Measurements from ENCODE around the gene PLCL2.
A peak's percentile ranks its signal among the peaks of the same experiment; 100 is the strongest.

The PLCL2 gene

GRCh38 chr3:16909802-16910201, 25.0 kb downstream of the PLCL2 start:
- no peak for DNase-seq (ENCODE audit: insufficient read length)
- TF ChIP-seq POLR2AphosphoS5 (IDR thresholded peaks at IDR 0.05; ENCODE audit: low read depth, low read length) (no peak), POLR2A (IDR thresholded peaks at IDR 0.05; ENCODE audit: low read depth, low read length) (no peak), TAF1 (IDR thresholded peaks at IDR 0.05; ENCODE audit: borderline replicate concordance, low read depth, low read length) (no peak)
- FAIRE-seq, result peak; percentile 5

GRCh38 chr3:16910207-16910606, 25.5 kb downstream of the PLCL2 start:
- TF ChIP-seq POLR2A (IDR thresholded peaks at IDR 0.05; ENCODE audit: low read depth, low read length), result no peak
- no peak for TF ChIP-seq POLR2AphosphoS5 (IDR thresholded peaks at IDR 0.05; ENCODE audit: low read depth, low read length)
- TF ChIP-seq TAF1 (IDR thresholded peaks at IDR 0.05; ENCODE audit: borderline replicate concordance, low read depth, low read length), result no peak
- no peak for DNase-seq (ENCODE audit: insufficient read length)
- FAIRE-seq, result no peak

DNA sequence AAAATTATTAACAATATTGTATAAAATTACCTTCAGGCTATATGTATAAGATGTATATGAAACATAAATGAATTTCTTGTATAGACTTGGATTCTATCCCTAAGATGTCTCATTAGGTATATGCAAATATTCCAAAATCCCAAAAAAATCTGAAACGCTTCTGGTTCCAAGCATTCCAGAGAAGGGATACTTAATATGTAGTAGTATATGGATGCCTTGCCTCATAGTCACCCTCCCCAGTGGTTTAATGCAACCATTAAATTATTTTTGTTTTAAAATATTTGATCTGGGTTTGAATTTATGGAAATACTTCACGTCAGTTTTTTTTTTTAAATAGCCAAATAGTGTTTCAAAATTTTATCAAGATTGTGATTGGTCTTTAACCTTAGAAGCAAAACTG, 27.2 kb downstream of the PLCL2 start:
- DNase-seq (ENCODE audit: insufficient read length) (no peak), FAIRE-seq (no peak)
- TF ChIP-seq TAF1 (IDR thresholded peaks at IDR 0.05; ENCODE audit: borderline replicate concordance, low read depth, low read length) (no peak), POLR2AphosphoS5 (IDR thresholded peaks at IDR 0.05; ENCODE audit: low read depth, low read length) (no peak), POLR2A (IDR thresholded peaks at IDR 0.05; ENCODE audit: low read depth, low read length) (no peak)

GRCh38 chr3:16912400-16913263, 27.9 kb downstream of the PLCL2 start:
- DNase-seq (ENCODE audit: insufficient read length) (no peak), FAIRE-seq (peak; percentile 93)
- no peak for TF ChIP-seq TAF1 (IDR thresholded peaks at IDR 0.05; ENCODE audit: borderline replicate concordance, low read depth, low read length)
- no peak for TF ChIP-seq POLR2AphosphoS5 (IDR thresholded peaks at IDR 0.05; ENCODE audit: low read depth, low read length)
- TF ChIP-seq POLR2A (IDR thresholded peaks at IDR 0.05; ENCODE audit: low read depth, low read length), result 0 out of 2 replicates have a peak, but pooled peaks have one; percentile 18

- TF ChIP-seq TAF1 (IDR thresholded peaks at IDR 0.05; ENCODE audit: borderline replicate concordance, low read depth, low read length) (no peak), POLR2AphosphoS5 (IDR thresholded peaks at IDR 0.05; ENCODE audit: low read depth, low read length) (no peak), POLR2A (IDR thresholded peaks at IDR 0.05; ENCODE audit: low read depth, low read length) (no peak)
- DNase-seq (ENCODE audit: insufficient read length) (no peak), FAIRE-seq (no peak)
Observed at GRCh38 chr3:16913264-16913580, 28.5 kb downstream of the PLCL2 start.

GRCh38 chr3:16916840-16917239, 32.1 kb downstream of the PLCL2 start:
- peak; percentile 86 for FAIRE-seq
- DNase-seq (ENCODE audit: insufficient read length), result no peak
- TF ChIP-seq TAF1 (IDR thresholded peaks at IDR 0.05; ENCODE audit: borderline replicate concordance, low read depth, low read length) (no peak), POLR2AphosphoS5 (IDR thresholded peaks at IDR 0.05; ENCODE audit: low read depth, low read length) (no peak), POLR2A (IDR thresholded peaks at IDR 0.05; ENCODE audit: low read depth, low read length) (no peak)

GRCh38 chr3:16917256-16917935, 32.6 kb downstream of the PLCL2 start:
- DNase-seq (ENCODE audit: insufficient read length), result no peak
- FAIRE-seq, result no peak
- TF ChIP-seq POLR2AphosphoS5 (IDR thresholded peaks at IDR 0.05; ENCODE audit: low read depth, low read length) (no peak), POLR2A (IDR thresholded peaks at IDR 0.05; ENCODE audit: low read depth, low read length) (no peak), TAF1 (IDR thresholded peaks at IDR 0.05; ENCODE audit: borderline replicate concordance, low read depth, low read length) (no peak)

DNA sequence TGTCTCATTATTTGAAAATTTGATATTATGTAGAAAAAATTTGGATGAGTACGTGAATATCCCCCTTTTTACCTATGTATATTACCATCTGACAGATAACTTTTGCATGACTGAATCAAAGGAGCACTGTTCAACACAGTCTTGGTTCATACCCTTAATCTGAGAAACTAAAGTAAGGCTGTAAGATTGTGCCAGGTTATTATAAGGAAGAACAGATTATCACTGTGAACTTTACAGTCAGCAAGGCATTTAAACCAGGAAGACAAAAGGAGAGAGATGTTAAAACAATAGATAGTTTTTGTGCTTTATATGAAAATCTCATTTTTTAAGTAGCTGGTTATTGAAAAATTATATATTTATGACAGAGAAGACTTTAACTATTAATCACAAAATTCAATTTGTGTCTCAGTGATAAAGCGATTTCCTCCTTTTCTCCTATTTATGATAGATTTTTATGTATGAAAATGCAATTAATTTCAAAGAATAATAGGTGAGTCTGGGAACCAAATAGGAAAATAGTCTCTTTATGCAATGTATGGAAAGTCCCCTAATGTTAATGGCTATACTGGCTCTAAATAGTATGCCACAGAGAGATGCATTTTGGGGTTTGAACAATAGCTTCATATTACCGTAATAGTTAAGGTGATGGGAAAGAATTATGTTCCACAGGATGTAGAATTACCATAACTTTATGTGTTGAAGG, 33.4 kb downstream of the PLCL2 start:
- TF ChIP-seq POLR2A (IDR thresholded peaks at IDR 0.05; ENCODE audit: low read depth, low read length) (no peak), POLR2AphosphoS5 (IDR thresholded peaks at IDR 0.05; ENCODE audit: low read depth, low read length) (no peak)
- peak; percentile 83 for FAIRE-seq
- DNase-seq (ENCODE audit: insufficient read length), result no peak

GRCh38 chr3:16918683-16919025, 33.9 kb downstream of the PLCL2 start:
- DNase-seq (ENCODE audit: insufficient read length) (no peak), FAIRE-seq (no peak)
- TF ChIP-seq POLR2AphosphoS5 (IDR thresholded peaks at IDR 0.05; ENCODE audit: low read depth, low read length), result no peak
- TF ChIP-seq POLR2A (IDR thresholded peaks at IDR 0.05; ENCODE audit: low read depth, low read length), result no peak
- TF ChIP-seq TAF1 (IDR thresholded peaks at IDR 0.05; ENCODE audit: borderline replicate concordance, low read depth, low read length), result no peak

DNA sequence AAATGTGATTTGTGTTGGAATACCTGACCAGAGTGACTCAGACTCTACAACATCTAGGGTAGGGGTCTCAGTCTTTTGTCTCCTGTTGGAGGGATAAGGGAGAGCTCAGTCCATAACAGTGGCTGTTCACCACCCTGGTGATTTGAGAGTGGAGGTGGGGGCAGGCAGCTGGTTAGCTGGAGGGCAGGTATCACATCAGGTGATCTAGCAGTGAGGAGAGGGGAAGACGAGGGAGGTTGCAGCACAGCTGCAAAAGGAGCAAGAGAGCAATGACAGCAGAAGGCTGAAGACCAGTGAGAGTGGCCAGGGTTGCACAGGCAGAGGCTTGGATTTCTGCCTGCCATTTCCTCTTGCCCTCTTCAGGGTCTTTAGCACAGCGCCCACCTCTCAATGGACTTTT, 38.4 kb downstream of the PLCL2 start:
- DNase-seq (ENCODE audit: insufficient read length) (no peak), FAIRE-seq (no peak)
- no peak for TF ChIP-seq TAF1 (IDR thresholded peaks at IDR 0.05; ENCODE audit: borderline replicate concordance, low read depth, low read length)
- no peak for TF ChIP-seq POLR2AphosphoS5 (IDR thresholded peaks at IDR 0.05; ENCODE audit: low read depth, low read length)
- no peak for TF ChIP-seq POLR2A (IDR thresholded peaks at IDR 0.05; ENCODE audit: low read depth, low read length)

GRCh38 chr3:16927485-16927884, 42.7 kb downstream of the PLCL2 start:
- no peak for TF ChIP-seq POLR2A (IDR thresholded peaks at IDR 0.05; ENCODE audit: low read depth, low read length)
- no peak for TF ChIP-seq TAF1 (IDR thresholded peaks at IDR 0.05; ENCODE audit: borderline replicate concordance, low read depth, low read length)
- TF ChIP-seq POLR2AphosphoS5 (IDR thresholded peaks at IDR 0.05; ENCODE audit: low read depth, low read length), result no peak
- FAIRE-seq (peak; percentile 83), DNase-seq (ENCODE audit: insufficient read length) (no peak)
